ENCODE results near the gene MYNN. TPM values are rescaled to one million over a fixed set of nuclear protein-coding genes. Genes with fewer than 3 reads are reported as not detected.
A peak's percentile ranks its signal among the peaks of the same experiment; 100 is the strongest.

The MYNN gene
- total RNA-seq, 2 donors from 2014 or later, result 13.3 to 16.7 TPM

- Mint-ChIP-seq H3K9me3 (peaks cover 0 to 4% of the 10 kb centered on the region in 2 donors), H3K36me3 (peaks cover 21 to 30% of the 10 kb centered on the region in 2 donors), H3K27ac (peak within 1 kb of the TSS in 1 of 2 donors; percentile 85)
- ATAC-seq (peak; percentile 18 to 25), DNase-seq (ENCODE audit: low spot score in 2 of 2) (peak; percentile 54 to 68)
These were observed 3.7 kb upstream of the MYNN start, which contains the start of gene ACTRT3 for GRCh38 chr3:169769287-169770181. ACTRT3 (minus strand) TSS chr3:169769561; CDS start chr3:169769520, 41 bp downstream.

DNA sequence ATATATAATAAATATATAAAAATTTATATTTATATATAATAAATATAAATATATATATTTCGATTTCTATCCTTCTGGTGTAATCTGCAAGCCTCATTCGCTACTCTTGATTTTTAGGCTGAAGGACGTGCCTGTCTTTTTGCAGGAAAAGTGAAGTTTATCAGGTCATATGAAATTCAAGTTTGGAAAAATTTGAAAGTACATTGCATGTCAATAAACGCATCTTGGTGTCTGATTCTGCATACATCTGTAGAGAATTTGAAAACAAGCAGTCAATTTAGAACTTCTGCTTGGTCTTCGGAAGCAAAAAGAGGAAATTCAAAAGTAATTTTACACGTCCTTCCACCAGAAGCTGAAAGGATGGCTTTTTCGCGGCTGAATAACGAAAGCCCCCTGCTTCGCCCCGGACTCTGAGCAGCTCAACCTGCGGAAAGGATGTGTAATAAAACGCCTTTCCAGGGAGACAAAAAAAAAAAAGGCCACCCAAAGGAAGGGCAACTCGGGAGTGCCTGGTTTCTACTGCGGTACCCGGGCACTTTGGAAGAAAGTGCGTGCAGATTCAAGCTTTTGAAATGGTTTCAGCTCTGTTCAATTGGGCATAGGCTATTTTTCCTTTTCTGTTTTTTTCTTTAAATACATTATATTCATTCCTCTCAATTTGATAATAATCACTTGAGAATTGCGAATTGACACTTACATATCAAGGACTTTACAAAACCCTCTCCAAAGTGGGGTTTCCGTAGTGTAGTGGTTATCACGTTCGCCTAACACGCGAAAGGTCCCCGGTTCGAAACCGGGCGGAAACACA is 1.5 kb upstream of the MYNN start:
- Mint-ChIP-seq H3K9me3 (no peaks in the 10 kb centered on the region), H3K36me3 (peaks cover 21 to 26% of the 10 kb centered on the region in 2 donors), H3K27ac (peak overlapping the region; percentile 100)
- DNase-seq (ENCODE audit: low spot score in 2 of 2) (peak; percentile 65 to 77), ATAC-seq (peak; percentile 28 to 35)

DNA sequence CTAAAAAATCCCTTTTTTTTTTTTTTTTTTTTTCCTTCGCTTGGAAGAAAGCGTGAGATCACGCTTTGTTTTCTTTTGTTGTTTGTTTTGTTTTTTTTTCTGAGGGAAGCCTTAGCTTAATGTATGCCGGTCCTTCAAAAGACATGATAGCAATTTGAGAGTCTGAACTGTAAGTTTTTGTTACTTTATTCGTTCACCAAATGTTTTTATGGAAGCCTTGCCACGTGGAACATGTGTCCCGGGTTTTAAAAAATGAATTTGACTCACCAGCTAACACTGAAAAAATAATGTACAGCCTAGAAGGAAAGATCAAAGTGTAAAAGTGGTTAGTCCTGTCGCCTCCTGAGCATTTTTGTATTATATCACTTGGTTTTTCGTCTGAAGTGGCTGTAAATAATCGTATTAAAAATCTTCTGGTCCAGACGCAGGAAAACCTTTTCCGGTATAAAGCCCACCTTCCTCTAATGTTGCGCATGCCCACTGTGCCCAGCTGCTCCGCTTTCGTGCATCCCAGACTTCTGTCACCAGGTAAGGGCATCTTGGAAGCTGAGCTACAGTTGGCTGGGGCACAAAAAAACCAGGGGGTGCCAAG is 795 bp upstream of the MYNN start:
- no peak for DNase-seq (ENCODE audit: low spot score in 2 of 2)
- Mint-ChIP-seq H3K27ac (peak overlapping the region; percentile 100), H3K36me3 (peaks cover 21 to 33% of the 10 kb centered on the region in 2 donors), H3K9me3 (no peaks in the 10 kb centered on the region)
- peak; percentile 32 to 34 for ATAC-seq

- H3K9me3 Mint-ChIP-seq, result no peaks in the 10 kb centered on the region
- DNase-seq (ENCODE audit: low spot score in 2 of 2) (no peak), ATAC-seq (no peak)
- peak overlapping the region; percentile 100 for H3K27ac Mint-ChIP-seq
- H3K36me3 Mint-ChIP-seq, result peaks cover 27 to 40% of the 10 kb centered on the region in 2 donors
These were observed 990 bp downstream of the MYNN start for GRCh38 chr3:169774186-169774585.

DNA sequence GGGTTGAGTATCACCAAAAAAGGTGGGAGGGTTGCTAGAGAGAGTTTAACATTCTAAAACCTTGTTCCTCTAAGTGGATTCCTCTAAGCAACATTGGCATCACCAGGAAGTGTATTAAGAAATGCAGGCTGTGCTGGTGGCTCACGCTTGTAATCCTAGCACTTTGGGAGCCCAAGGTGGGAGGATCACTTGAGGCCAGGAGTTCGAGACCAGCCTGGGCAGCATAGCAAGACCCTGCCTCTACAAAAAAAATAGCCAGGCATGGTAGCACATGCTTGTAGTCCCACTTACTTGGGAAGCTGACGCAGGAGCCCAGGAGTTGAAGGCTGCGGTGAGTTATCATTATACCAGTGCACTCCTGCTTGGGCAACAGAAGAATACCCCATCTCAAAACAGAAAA is 4.6 kb downstream of the MYNN start:
- Mint-ChIP-seq H3K27ac (peak overlapping the region in 1 of 2 donors; percentile 30), H3K9me3 (no peaks in the 10 kb centered on the region), H3K36me3 (peaks cover 32 to 56% of the 10 kb centered on the region in 2 donors)
- ATAC-seq (no peak), DNase-seq (ENCODE audit: low spot score in 2 of 2) (no peak)

DNA sequence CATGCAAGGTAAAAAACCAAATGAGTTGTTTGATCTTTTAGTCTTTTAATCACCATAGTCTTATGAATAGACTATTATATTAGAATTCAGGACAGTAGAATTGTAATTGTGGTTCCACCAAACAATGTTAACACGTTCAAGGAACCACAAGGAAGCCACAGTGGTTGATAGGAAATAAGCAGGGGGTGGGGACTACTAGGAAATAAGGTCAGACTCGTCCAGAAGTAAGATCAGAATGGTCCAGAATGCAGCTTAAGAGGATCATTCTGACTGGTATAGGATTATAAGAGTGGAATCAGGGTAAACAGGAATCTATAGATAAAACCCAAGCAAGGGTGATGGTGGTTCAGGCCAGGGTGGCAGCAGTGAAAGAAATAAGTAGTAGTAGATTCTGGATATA is 7.5 kb downstream of the MYNN start:
- Mint-ChIP-seq H3K9me3 (no peaks in the 10 kb centered on the region), H3K36me3 (peaks cover 17 to 47% of the 10 kb centered on the region in 2 donors), H3K27ac (peak overlapping the region in 1 of 2 donors; percentile 63)
- no peak for DNase-seq (ENCODE audit: low spot score in 2 of 2)
- peak in 1 of 2 donors; percentile 49 for ATAC-seq

DNA sequence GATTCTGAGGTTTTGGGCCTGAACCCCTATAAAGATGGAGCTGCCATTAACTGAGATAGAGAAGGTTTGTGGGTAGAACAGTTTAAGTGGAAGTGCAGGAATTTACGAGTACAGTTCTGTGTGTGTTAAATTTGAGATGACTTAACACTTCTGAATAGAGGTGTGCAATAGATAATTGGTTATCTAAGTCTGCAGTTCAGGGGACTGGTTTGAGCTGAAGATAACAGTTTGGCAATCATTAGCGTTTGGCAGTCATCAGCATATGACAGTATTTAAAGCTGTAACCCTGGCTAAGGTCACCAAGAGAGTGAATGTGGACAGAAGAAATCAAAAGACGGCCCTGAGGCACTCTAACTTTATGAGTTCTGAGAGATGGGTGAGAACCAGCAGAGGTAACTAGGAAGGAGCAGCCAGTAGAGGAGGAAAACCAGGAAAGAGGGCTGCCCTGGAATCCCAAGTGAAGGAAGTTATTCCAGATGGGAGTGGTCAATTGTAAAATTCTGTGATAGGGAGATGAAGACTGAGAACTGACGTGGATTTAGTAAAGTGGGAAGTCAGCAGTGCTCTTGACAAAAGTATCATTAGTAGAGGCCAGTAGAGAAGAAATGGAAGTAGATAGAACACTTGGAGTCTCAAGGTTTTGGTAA is 8.1 kb downstream of the MYNN start:
- Mint-ChIP-seq H3K27ac (peak overlapping the region in 1 of 2 donors; percentile 63), H3K36me3 (peaks cover 17 to 52% of the 10 kb centered on the region in 2 donors), H3K9me3 (no peaks in the 10 kb centered on the region)
- DNase-seq (ENCODE audit: low spot score in 2 of 2) (no peak), ATAC-seq (no peak)

GRCh38 chr3:169787120-169787519 is 13.9 kb downstream of the MYNN start:
- DNase-seq (ENCODE audit: low spot score in 2 of 2) (no peak), ATAC-seq (no peak)
- Mint-ChIP-seq H3K9me3 (no peaks in the 10 kb centered on the region), H3K36me3 (peaks cover 0 to 16% of the 10 kb centered on the region in 2 donors), H3K27ac (no peak overlapping the region)

DNA sequence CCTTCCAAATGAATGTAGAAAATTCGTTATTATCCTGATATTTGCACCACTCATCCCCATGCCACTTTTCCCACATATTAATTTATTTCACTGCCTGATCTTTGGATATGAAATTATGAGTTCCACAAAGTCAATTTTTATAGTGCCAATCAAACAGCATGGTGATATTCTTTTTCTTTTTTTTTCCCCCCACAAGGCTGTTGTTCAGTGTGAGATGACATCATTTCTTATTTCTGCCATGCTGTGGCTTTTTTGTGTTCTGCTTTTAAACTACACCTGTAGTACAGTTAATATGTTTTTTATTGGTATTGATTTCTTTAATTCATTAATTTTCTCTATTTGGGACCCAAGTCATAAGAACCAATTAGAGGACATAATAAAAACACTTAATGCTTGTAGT is 14.6 kb downstream of the MYNN start:
- ATAC-seq, result no peak
- no peak overlapping the region for H3K27ac Mint-ChIP-seq

DNA sequence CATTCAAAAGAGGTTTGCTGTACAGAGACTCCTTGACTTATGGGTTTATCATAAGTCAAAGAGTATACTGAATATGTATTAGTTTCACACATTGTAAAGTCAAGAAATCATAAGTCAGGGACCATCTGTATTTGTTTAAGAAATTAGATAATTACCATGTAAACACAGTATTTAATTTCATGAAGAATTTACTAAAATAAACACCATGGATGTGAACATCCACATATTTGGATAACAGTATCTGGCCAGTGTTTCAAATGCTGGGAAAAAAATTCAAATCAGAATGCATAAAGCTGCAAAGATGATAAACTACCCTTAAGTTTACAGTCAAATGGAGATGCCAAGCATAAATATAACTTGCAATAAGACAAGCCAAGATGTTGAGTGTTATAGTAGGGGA is 17.0 kb downstream of the MYNN start:
- DNase-seq (ENCODE audit: low spot score in 2 of 2) (no peak), ATAC-seq (no peak)
- Mint-ChIP-seq H3K27ac (no peak overlapping the region), H3K36me3 (peaks cover 0 to 11% of the 10 kb centered on the region in 2 donors), H3K9me3 (no peaks in the 10 kb centered on the region)

More for the DNA sequence above, 14.6 kb downstream of the MYNN start:
- no peaks in the 10 kb centered on the region for H3K9me3 Mint-ChIP-seq
- H3K36me3 Mint-ChIP-seq, result peaks cover 0 to 11% of the 10 kb centered on the region in 2 donors
- DNase-seq (ENCODE audit: low spot score in 2 of 2), result no peak

DNA sequence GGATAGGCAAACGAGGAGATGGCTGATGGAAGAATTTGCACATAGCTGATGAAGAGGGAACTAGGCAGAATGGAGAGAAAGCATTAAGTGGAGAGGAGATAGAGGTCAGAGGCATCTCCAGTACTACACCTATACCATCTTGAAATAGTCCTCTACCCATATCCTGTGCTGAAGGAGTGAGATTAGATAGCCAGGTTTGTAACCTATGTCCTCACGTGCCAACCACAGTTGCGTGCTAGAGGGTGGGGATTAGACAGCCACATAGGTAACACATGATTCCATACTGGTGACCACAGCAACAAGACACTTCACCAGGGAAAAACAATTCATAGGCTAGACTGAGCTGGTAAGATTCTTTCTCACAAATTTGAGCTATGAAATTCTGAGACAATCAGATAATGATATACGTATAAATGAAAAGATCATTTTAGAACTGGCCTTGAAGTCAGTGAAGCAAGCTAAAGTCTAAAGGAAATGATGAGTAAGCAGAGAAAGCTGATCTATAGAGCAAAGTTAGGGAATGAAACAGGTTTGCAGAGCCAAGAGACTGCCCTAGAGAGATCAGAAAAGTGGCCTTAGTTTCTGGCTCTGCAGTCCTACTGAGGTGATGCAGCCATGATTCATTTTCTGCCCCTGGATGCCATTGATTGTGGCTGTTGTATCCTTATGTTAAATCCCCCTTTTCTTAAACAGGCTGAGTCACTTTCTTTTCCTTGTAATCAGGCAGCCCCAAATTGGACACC is 17.7 kb downstream of the MYNN start:
- H3K27ac Mint-ChIP-seq, result no peak overlapping the region
- ATAC-seq (peak in 1 of 2 donors; percentile 26), DNase-seq (ENCODE audit: low spot score in 2 of 2) (no peak)
- no peaks in the 10 kb centered on the region for H3K9me3 Mint-ChIP-seq
- peaks cover 0 to 5% of the 10 kb centered on the region in 2 donors for H3K36me3 Mint-ChIP-seq

DNA sequence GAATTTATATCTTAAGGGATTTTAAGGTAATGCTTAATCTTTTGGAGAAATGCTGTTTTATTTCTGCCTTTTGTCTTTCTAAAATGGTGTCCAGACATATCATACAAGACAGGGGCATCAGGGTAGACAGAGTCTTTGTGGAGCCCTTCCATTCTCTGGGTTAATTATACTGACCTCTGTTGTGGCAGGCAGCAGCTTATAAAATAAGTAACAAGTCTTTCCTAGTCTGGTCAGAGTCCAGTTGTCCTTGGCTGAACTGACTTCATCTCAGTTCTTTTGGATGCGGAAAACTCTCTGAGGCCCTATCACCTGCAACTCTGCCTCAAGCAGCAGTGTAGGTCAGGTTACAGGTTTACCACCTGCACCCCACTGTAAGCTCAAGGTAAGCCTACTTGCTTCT is 19.2 kb downstream of the MYNN start:
- no peaks in the 10 kb centered on the region for H3K9me3 Mint-ChIP-seq
- no peak for ATAC-seq
- no peak for DNase-seq (ENCODE audit: low spot score in 2 of 2)
- H3K27ac Mint-ChIP-seq, result peak overlapping the region in 1 of 2 donors; percentile 29
- H3K36me3 Mint-ChIP-seq, result no peaks in the 10 kb centered on the region

DNA sequence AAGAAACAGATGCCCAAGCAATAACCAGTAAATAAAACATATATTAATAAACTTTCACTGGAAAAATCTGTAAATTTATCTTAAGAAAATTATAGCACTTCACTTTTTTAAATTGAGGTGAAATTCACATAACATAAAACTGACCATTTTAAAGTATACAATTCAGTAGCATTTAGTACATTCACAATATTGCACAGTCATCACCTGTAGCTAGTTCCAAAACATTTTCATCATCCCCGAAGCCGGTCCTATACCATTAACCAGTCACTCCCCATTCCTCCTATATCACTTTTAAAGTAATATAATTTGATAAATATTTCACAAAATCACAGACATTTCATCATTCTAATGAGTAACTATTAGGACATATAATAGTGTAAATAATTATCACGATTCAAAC is 31.5 kb downstream of the MYNN start:
- Mint-ChIP-seq H3K27ac (no peak overlapping the region), H3K36me3 (no peaks in the 10 kb centered on the region), H3K9me3 (no peaks in the 10 kb centered on the region)
- ATAC-seq (no peak), DNase-seq (ENCODE audit: low spot score in 2 of 2) (no peak)

DNA sequence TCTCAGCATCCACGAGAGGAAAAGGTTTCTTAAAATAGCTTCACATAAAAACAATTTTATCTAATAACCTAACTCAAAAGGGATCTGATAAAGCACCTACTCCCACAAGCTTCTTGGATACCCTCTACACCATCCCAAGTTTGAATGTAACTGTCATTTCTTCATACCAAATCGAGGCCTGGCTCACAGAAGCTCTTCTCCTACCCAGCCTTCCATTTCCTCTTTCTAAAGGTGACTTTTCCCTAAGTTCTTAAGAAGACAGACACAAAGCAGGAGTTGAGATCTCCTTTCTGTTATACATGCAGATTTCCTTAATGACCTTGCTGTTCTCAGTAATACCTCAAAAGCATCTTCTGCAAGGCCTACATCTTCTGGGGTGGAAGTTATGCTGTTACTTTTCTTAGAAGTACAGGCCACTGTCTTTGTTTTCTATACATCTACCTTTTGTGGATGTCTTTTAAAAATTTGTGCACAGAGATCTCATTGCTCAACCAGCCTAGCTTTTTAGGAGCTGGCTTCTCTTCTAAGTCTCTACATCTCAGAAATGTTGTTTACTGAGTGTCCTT is 36.1 kb downstream of the MYNN start:
- DNase-seq (ENCODE audit: low spot score in 2 of 2) (no peak), ATAC-seq (no peak)
- peaks cover 0 to 5% of the 10 kb centered on the region in 2 donors for H3K36me3 Mint-ChIP-seq
- H3K27ac Mint-ChIP-seq, result no peak overlapping the region
- H3K9me3 Mint-ChIP-seq, result no peaks in the 10 kb centered on the region

DNA sequence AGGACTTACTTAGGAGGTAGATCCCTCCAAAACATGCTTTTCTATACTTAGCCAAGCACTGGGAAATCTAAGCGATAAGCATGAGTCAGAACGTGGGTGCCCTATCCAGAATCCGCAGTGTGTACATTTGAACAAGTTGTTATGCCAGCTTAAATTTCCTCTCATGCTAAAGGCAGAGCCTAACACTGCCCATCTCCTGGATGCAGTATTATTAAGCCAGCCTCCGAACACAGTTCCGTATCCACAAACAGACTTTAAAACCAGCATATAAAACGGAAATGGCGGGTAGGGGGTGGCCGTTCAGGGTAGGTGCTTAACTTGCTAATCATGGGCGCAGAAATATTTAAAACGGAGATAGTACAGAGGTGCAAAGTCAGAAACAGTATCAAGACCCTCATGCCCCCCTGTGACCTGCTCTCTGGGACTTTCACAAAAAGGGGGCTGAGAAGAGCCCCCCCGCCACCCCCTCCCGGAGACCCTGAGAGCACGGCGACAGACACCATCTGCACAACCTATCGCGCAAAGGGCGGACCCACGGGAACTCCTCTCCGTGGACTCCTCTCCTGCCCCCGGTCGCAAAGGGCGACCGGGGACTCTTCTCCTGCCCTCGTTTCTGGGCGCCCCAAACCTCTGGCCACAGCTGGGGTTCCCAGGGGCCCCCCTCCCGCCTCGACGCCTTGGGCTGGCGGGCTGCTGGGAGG is 38.6 kb downstream of the MYNN start:
- Mint-ChIP-seq H3K9me3 (peaks cover 5 to 19% of the 10 kb centered on the region in 2 donors), H3K36me3 (peaks cover 13 to 14% of the 10 kb centered on the region in 2 donors), H3K27ac (no peak overlapping the region)
- ATAC-seq (peak; percentile 4 to 12), DNase-seq (ENCODE audit: low spot score in 2 of 2) (peak in 1 of 2 donors; percentile 6)
